Measurements from ENCODE around the gene TMEM270.

The TMEM270 gene

DNA sequence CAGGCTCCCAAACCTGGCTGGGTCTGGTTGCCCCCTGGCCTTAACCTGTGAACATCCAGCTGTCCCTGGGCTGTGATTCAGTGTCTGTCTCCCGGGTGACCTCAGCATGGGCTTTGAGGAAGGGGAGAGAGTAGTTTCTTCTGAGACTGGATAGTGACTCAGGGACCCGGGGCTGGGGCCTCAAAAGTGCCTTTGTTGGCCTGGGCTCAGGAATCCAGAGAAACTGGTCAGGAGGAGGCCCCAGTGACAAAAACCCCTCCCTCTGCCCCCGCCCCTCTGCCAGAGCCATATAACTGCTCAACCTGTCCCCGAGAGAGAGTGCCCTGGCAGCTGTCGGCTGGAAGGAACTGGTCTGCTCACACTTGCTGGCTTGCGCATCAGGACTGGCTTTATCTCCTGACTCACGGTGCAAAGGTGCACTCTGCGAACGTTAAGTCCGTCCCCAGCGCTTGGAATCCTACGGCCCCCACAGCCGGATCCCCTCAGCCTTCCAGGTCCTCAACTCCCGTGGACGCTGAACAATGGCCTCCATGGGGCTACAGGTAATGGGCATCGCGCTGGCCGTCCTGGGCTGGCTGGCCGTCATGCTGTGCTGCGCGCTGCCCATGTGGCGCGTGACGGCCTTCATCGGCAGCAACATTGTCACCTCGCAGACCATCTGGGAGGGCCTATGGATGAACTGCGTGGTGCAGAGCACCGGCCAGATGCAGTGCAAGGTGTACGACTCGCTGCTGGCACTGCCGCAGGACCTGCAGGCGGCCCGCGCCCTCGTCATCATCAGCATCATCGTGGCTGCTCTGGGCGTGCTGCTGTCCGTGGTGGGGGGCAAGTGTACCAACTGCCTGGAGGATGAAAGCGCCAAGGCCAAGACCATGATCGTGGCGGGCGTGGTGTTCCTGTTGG is 30.0 kb upstream of the TMEM270 start, which contains the start of gene CLDN4:
TSS of gene CLDN4 (plus strand) at position 316 of the 903 bp plus-strand sequence. CDS start at position 522, 206 bp downstream.
- H3K27ac ChIP-seq (ENCODE audit: low read depth, low read length) = no peak within 1 kb of the TSS
- no peaks in the 10 kb centered on the region for H3K27me3 ChIP-seq (ENCODE audit: control insufficient read depth, low read length)
- TF ChIP-seq, protein P1, sequence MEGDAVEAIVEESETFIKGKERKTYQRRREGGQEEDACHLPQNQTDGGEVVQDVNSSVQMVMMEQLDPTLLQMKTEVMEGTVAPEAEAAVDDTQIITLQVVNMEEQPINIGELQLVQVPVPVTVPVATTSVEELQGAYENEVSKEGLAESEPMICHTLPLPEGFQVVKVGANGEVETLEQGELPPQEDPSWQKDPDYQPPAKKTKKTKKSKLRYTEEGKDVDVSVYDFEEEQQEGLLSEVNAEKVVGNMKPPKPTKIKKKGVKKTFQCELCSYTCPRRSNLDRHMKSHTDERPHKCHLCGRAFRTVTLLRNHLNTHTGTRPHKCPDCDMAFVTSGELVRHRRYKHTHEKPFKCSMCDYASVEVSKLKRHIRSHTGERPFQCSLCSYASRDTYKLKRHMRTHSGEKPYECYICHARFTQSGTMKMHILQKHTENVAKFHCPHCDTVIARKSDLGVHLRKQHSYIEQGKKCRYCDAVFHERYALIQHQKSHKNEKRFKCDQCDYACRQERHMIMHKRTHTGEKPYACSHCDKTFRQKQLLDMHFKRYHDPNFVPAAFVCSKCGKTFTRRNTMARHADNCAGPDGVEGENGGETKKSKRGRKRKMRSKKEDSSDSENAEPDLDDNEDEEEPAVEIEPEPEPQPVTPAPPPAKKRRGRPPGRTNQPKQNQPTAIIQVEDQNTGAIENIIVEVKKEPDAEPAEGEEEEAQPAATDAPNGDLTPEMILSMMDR (IDR thresholded peaks at IDR 0.05; ENCODE audit: low read depth, low read length, poor library complexity, severe bottlenecking) = no peak
- TF ChIP-seq EZH2phosphoT487 (IDR thresholded peaks at IDR 0.05; ENCODE audit: borderline replicate concordance, low read length) = no peak
- H3K9me3 ChIP-seq (ENCODE audit: control insufficient read depth, insufficient read depth, low read length) = no peaks in the 10 kb centered on the region
- no peaks in the 10 kb centered on the region for H4K20me1 ChIP-seq (ENCODE audit: control insufficient read depth, insufficient read depth, low read depth, low read length)
- no peak within 1 kb of the TSS for H3K4me3 ChIP-seq (ENCODE audit: low read length)
- H3F3A ChIP-seq (ENCODE audit: control insufficient read depth, insufficient read depth) = 0 out of 2 replicates have a peak, but pooled peaks cover 3% of the 10 kb centered on the region
- H3K4me2 ChIP-seq (ENCODE audit: low read length) = no peak within 1 kb of the TSS
- H3K9me2 ChIP-seq (replicated peaks; ENCODE audit: control insufficient read depth, low read length) = no peaks in the 10 kb centered on the region
- H3K36me3 ChIP-seq (ENCODE audit: control insufficient read depth, low read length) = no peaks in the 10 kb centered on the region
- no peaks in the 10 kb centered on the region for H3K79me2 ChIP-seq (ENCODE audit: control insufficient read depth, low read length)
- peaks cover 28% of the 10 kb centered on the region for H3K4me1 ChIP-seq (ENCODE audit: control insufficient read depth, low read length)

DNA sequence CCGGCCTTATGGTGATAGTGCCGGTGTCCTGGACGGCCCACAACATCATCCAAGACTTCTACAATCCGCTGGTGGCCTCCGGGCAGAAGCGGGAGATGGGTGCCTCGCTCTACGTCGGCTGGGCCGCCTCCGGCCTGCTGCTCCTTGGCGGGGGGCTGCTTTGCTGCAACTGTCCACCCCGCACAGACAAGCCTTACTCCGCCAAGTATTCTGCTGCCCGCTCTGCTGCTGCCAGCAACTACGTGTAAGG is 29.4 kb upstream of the TMEM270 start:
- Histone ChIP-seq H3K79me2 (ENCODE audit: control insufficient read depth, low read length) (no peaks in the 10 kb centered on the region), H3K4me1 (ENCODE audit: control insufficient read depth, low read length) (peaks cover 26% of the 10 kb centered on the region), H3K9me2 (replicated peaks; ENCODE audit: control insufficient read depth, low read length) (no peaks in the 10 kb centered on the region), H3K4me3 (ENCODE audit: low read length) (no peak overlapping the region), H3K9me3 (ENCODE audit: control insufficient read depth, insufficient read depth, low read length) (no peaks in the 10 kb centered on the region), H3K4me2 (ENCODE audit: low read length) (no peak overlapping the region), H3F3A (ENCODE audit: control insufficient read depth, insufficient read depth) (0 out of 2 replicates have a peak, but pooled peaks cover 3% of the 10 kb centered on the region), H3K27ac (ENCODE audit: low read depth, low read length) (no peak overlapping the region), H4K20me1 (ENCODE audit: control insufficient read depth, insufficient read depth, low read depth, low read length) (no peaks in the 10 kb centered on the region), H3K36me3 (ENCODE audit: control insufficient read depth, low read length) (no peaks in the 10 kb centered on the region), H3K27me3 (ENCODE audit: control insufficient read depth, low read length) (no peaks in the 10 kb centered on the region)
- TF ChIP-seq, protein P1 (IDR thresholded peaks at IDR 0.05; ENCODE audit: low read depth, low read length, poor library complexity, severe bottlenecking) = no peak

DNA sequence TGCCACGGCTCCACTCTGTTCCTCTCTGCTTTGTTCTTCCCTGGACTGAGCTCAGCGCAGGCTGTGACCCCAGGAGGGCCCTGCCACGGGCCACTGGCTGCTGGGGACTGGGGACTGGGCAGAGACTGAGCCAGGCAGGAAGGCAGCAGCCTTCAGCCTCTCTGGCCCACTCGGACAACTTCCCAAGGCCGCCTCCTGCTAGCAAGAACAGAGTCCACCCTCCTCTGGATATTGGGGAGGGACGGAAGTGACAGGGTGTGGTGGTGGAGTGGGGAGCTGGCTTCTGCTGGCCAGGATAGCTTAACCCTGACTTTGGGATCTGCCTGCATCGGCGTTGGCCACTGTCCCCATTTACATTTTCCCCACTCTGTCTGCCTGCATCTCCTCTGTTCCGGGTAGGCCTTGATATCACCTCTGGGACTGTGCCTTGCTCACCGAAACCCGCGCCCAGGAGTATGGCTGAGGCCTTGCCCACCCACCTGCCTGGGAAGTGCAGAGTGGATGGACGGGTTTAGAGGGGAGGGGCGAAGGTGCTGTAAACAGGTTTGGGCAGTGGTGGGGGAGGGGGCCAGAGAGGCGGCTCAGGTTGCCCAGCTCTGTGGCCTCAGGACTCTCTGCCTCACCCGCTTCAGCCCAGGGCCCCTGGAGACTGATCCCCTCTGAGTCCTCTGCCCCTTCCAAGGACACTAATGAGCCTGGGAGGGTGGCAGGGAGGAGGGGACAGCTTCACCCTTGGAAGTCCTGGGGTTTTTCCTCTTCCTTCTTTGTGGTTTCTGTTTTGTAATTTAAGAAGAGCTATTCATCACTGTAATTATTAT is 28.9 kb upstream of the TMEM270 start:
- Histone ChIP-seq H3K4me2 (ENCODE audit: low read length) (no peak overlapping the region), H4K20me1 (ENCODE audit: control insufficient read depth, insufficient read depth, low read depth, low read length) (no peaks in the 10 kb centered on the region), H3F3A (ENCODE audit: control insufficient read depth, insufficient read depth) (0 out of 2 replicates have a peak, but pooled peaks cover 3% of the 10 kb centered on the region), H3K9me2 (replicated peaks; ENCODE audit: control insufficient read depth, low read length) (no peaks in the 10 kb centered on the region), H3K27me3 (ENCODE audit: control insufficient read depth, low read length) (no peaks in the 10 kb centered on the region), H3K4me3 (ENCODE audit: low read length) (no peak overlapping the region), H3K27ac (ENCODE audit: low read depth, low read length) (no peak overlapping the region), H3K4me1 (ENCODE audit: control insufficient read depth, low read length) (peaks cover 21% of the 10 kb centered on the region), H3K9me3 (ENCODE audit: control insufficient read depth, insufficient read depth, low read length) (no peaks in the 10 kb centered on the region), H3K36me3 (ENCODE audit: control insufficient read depth, low read length) (no peaks in the 10 kb centered on the region), H3K79me2 (ENCODE audit: control insufficient read depth, low read length) (no peaks in the 10 kb centered on the region)
- no peak for TF ChIP-seq EZH2phosphoT487 (IDR thresholded peaks at IDR 0.05; ENCODE audit: borderline replicate concordance, low read length)
- TF ChIP-seq, protein P1 (IDR thresholded peaks at IDR 0.05; ENCODE audit: low read depth, low read length, poor library complexity, severe bottlenecking) = no peak

Measured in DOHH2 (cell line).